Esophagus muscularis mucosa (tissue), 4 donors: Measurements from ENCODE around the gene ARHGAP30. TPM values are rescaled to one million over a fixed set of nuclear protein-coding genes. Genes with fewer than 3 reads are reported as not detected.
"Not testable (repeated sequence)": the region's sequence is repeated elsewhere in the genome, so short reads cannot be mapped to it uniquely, and the experiment has no call there.

Experiments used
- DNase-seq: peaks from one replicate; pipeline ENCODE4 v3.0.0-alpha.2; 2017; ENCODE audit errors: extremely low spot score
- H3K27ac ChIP-seq, 4 donors: fragments of 200-600 bp; sonication (generic); replicated peaks in 1 of 4; 1 replicate in 3 of 4; 2 replicates in 1 of 4; pipeline ENCODE4 v1.5.1; 2016 to 2019; ENCODE audit warnings: mild to moderate bottlenecking in 1 of 4
- H3K27me3 ChIP-seq, 4 donors: fragments of 200-600 bp; sonication (generic); one replicate each; pipeline versions ENCODE4 v1.5.1 to v1.6.0; 2016 to 2019
- H3K36me3 ChIP-seq, 4 donors: fragments of 200-600 bp; sonication (generic); one replicate each; pipeline ENCODE4 v1.5.1; 2016 to 2019
- H3K4me1 ChIP-seq, 4 donors: fragments of 200-600 bp; sonication (generic); one replicate each; pipeline ENCODE4 v1.5.1; 2016 to 2019
- H3K4me3 ChIP-seq, 4 donors: fragments of 200-600 bp; sonication (generic); 1 replicate in 2 of 4; 2 replicates in 2 of 4; pipeline ENCODE4 v1.5.1; 2016 to 2019; ENCODE audit warnings: mild to moderate bottlenecking in 4 of 4, moderate library complexity in 1 of 4
- H3K9me3 ChIP-seq, 4 donors: fragments of 200-600 bp; sonication (generic); 1 replicate in 3 of 4; 2 replicates in 1 of 4; pipeline ENCODE4 v1.5.1; 2016 to 2019
- CTCF ChIP-seq, 3 experiments: fragments of 200-600 bp in 2 of 3; fragments of 450-650 bp in 1 of 3; sonication (generic) in 2 of 3; IDR thresholded peaks; one replicate each; pipeline ENCODE4 v1.5.1; 2017 to 2019; ENCODE audit warnings: antibody characterized with exemption in 3 of 3, mild to moderate bottlenecking in 2 of 3, moderate library complexity in 1 of 3
- EP300 ChIP-seq: sonication (generic); formaldehyde crosslinking; IDR thresholded peaks from one replicate; pipeline ENCODE4 v1.6.1; 2017; ENCODE audit warnings: antibody characterized with exemption
- POLR2A ChIP-seq: fragments of 450-650 bp; IDR thresholded peaks from one replicate; pipeline ENCODE4 v1.6.1; 2017; ENCODE audit warnings: antibody characterized with exemption, moderate library complexity, mild to moderate bottlenecking, low read depth
- POLR2AphosphoS5 ChIP-seq, 2 donors: sonication (generic); formaldehyde crosslinking; IDR thresholded peaks; one replicate each; pipeline ENCODE4 v1.6.1; 2017; ENCODE audit warnings: antibody characterized with exemption in 2 of 2
- WGBS: methylation state at CpG from one replicate; pipeline ENCODE4 v1.1.5; 2018; 5-methylcytosine and 5-hydroxymethylcytosine counted together
- intact Hi-C: fragments of 100-400 bp; cut with DNase I; formaldehyde crosslinking; loops from one replicate; pipeline ENCODE4 v1.15.1; 2023
- total RNA-seq, 4 donors: library from RNA; depleted of rRNA; stranded (reverse); fragments of >200 nt; gene quantifications; one replicate each; pipeline versions ENCODE4 v1.1.0 to v1.2.1, GENCODE V29; 2016

The ARHGAP30 gene
- total RNA-seq, 4 donors from 2014 or later: 4.6 to 14.1 (median 6.9) TPM

- H3K4me1 ChIP-seq: no peaks in the 10 kb centered on the region
- no peaks in the 10 kb centered on the region for H3K36me3 ChIP-seq
- H3K4me3 ChIP-seq: peak overlapping the region; percentile 38 to 53 (median 40)
- TF ChIP-seq POLR2AphosphoS5 (IDR thresholded peaks at IDR 0.05): no peak
- TF ChIP-seq CTCF (IDR thresholded peaks at IDR 0.05): no peak
- TF ChIP-seq POLR2A: no peak
- TF ChIP-seq EP300: no peak
- peaks cover 0 to 21% (median 0%) of the 10 kb centered on the region in 4 donors for H3K27me3 ChIP-seq
- no peaks in the 10 kb centered on the region for H3K9me3 ChIP-seq
- intact Hi-C loops: no loop called here
- DNase-seq: no peak
- peak overlapping the region; percentile 31 to 58 (median 54) for H3K27ac ChIP-seq
- 82% methylated on average over 9 of the region's 9 CpGs for WGBS
Observed at GRCh38 chr1:161069241-161069640, 450 bp downstream of the ARHGAP30 start.

GRCh38 chr1:161068306-161069234, 1.1 kb downstream of the ARHGAP30 start:
- no peaks in the 10 kb centered on the region for H3K4me1 ChIP-seq
- no peak for DNase-seq
- WGBS: 69% methylated on average over 10 of the region's 10 CpGs
- H3K27ac ChIP-seq: peak overlapping the region; percentile 31 to 58 (median 54)
- no peak for TF ChIP-seq POLR2A
- no peak for TF ChIP-seq CTCF (IDR thresholded peaks at IDR 0.05)
- TF ChIP-seq POLR2AphosphoS5 (IDR thresholded peaks at IDR 0.05): no peak
- no peak for TF ChIP-seq EP300
- H3K36me3 ChIP-seq: no peaks in the 10 kb centered on the region
- intact Hi-C loops: no loop called here
- H3K4me3 ChIP-seq: peak overlapping the region; percentile 38 to 53 (median 40)
- H3K27me3 ChIP-seq: peaks cover 0 to 21% (median 0%) of the 10 kb centered on the region in 4 donors
- no peaks in the 10 kb centered on the region for H3K9me3 ChIP-seq

- WGBS: 64% methylated on average over 3 of the region's 3 CpGs
- peaks cover 0 to 21% (median 0%) of the 10 kb centered on the region in 4 donors for H3K27me3 ChIP-seq
- no peak for TF ChIP-seq POLR2AphosphoS5 (IDR thresholded peaks at IDR 0.05)
- TF ChIP-seq POLR2A: no peak
- TF ChIP-seq EP300: no peak
- no peak for TF ChIP-seq CTCF (IDR thresholded peaks at IDR 0.05)
- no peaks in the 10 kb centered on the region for H3K9me3 ChIP-seq
- intact Hi-C loops: no loop called here
- no peaks in the 10 kb centered on the region for H3K36me3 ChIP-seq
- no peak for DNase-seq
- H3K4me3 ChIP-seq: no peak overlapping the region
- H3K4me1 ChIP-seq: no peaks in the 10 kb centered on the region
- no peak overlapping the region for H3K27ac ChIP-seq
Observed at GRCh38 chr1:161066694-161067093, 3.0 kb downstream of the ARHGAP30 start.

- 91% methylated on average over 7 of the region's 7 CpGs for WGBS
- intact Hi-C loops, H3K27ac ChIP-seq, DNase-seq, H3K36me3 ChIP-seq, H3K4me1 ChIP-seq, H3K9me3 ChIP-seq, H3K4me3 ChIP-seq: not testable (repeated sequence)
- peaks cover 0 to 21% (median 0%) of the 10 kb centered on the region in 4 donors for H3K27me3 ChIP-seq
Observed at GRCh38 chr1:161065681-161066080, 4.0 kb downstream of the ARHGAP30 start.

- 57% methylated on average over 6 of the region's 6 CpGs for WGBS
- H3K9me3 ChIP-seq, intact Hi-C loops, H3K36me3 ChIP-seq, H3K4me1 ChIP-seq, H3K4me3 ChIP-seq, H3K27ac ChIP-seq, DNase-seq: not testable (repeated sequence)
- H3K27me3 ChIP-seq: peaks cover 0 to 16% (median 0%) of the 10 kb centered on the region in 4 donors
Observed at GRCh38 chr1:161063936-161064335, 5.8 kb downstream of the ARHGAP30 start.
